Smooth muscle cell (in vitro differentiated cells): ENCODE data around the gene NKX6-2. TPM values are rescaled to one million over a fixed set of nuclear protein-coding genes. Genes with fewer than 3 reads are reported as not detected.

Experiments used
- DNase-seq: peaks from one replicate; lab custom pipeline; 2025; ENCODE audit not compliant: unreplicated experiment; lab: John Stamatoyannopoulos, UW
- H2AFZ ChIP-seq: fragments of 200-600 bp; sonication (generic); 2 replicates; pipeline ENCODE4 v1.6.0; 2016; ENCODE audit warnings: antibody characterized with exemption, low read depth, mild to moderate bottlenecking
- H3F3A ChIP-seq: fragments of 200-600 bp; sonication (generic); 2 replicates; pipeline ENCODE4 v1.6.0; 2017; ENCODE audit warnings: antibody characterized with exemption, low read depth
- H3K27ac ChIP-seq: fragments of 200-600 bp; sonication (generic); 2 replicates; pipeline ENCODE4 v1.5.1; 2016; ENCODE audit warnings: low read depth, mild to moderate bottlenecking
- H3K27me3 ChIP-seq: fragments of 200-600 bp; sonication (generic); 2 replicates; pipeline ENCODE4 v1.6.1; 2016; ENCODE audit warnings: low read depth, mild to moderate bottlenecking
- H3K36me3 ChIP-seq: fragments of 200-600 bp; sonication (generic); 2 replicates; pipeline ENCODE4 v1.5.1; 2016; ENCODE audit warnings: low read depth
- H3K4me1 ChIP-seq: fragments of 200-600 bp; sonication (generic); 2 replicates; pipeline ENCODE4 v1.5.1; 2016; ENCODE audit warnings: low read depth
- H3K4me2 ChIP-seq: fragments of 200-600 bp; sonication (generic); 2 replicates; pipeline ENCODE4 v1.6.0; 2016; ENCODE audit warnings: mild to moderate bottlenecking
- H3K4me3 ChIP-seq: fragments of 200-600 bp; sonication (generic); 2 replicates; pipeline ENCODE4 v1.5.1; 2016; ENCODE audit warnings: mild to moderate bottlenecking
- H3K79me2 ChIP-seq: fragments of 200-600 bp; sonication (generic); 2 replicates; pipeline ENCODE4 v1.6.0; 2016; ENCODE audit warnings: low read depth, mild to moderate bottlenecking
- H3K9ac ChIP-seq: fragments of 200-600 bp; sonication (generic); 2 replicates; pipeline ENCODE4 v1.6.0; 2016; ENCODE audit warnings: low read depth
- H3K9me3 ChIP-seq: fragments of 200-600 bp; sonication (generic); replicated peaks from 2 replicates; pipeline ENCODE4 v1.5.1; 2016; ENCODE audit warnings: low read depth
- H4K20me1 ChIP-seq: fragments of 200-600 bp; sonication (generic); 2 replicates; pipeline ENCODE4 v1.6.0; 2016; ENCODE audit warnings: low read depth
- WGBS: methylation state at CpG from one replicate; pipeline ENCODE4 v1.1.7; 2016; ENCODE audit warnings: low lambda C conversion rate; 5-methylcytosine and 5-hydroxymethylcytosine counted together
- polyA plus RNA-seq: library from polyadenylated mRNA; unstranded; fragments of >200 nt; fragmentation: Nextera tagmentation; extraction: Ambion mirVana; gene quantifications from 2 replicates; pipeline ENCODE4 v1.2.1, GENCODE V29; 2016
- total RNA-seq: library from RNA; depleted of rRNA; stranded (reverse); fragments of >200 nt; gene quantifications from 2 replicates; pipeline ENCODE4 v1.2.3, GENCODE V29; 2014
- TF ChIP-seq, protein P1 (sequence below): fragments of 200-600 bp; sonication (generic); IDR thresholded peaks from 2 replicates; pipeline ENCODE4 v1.5.1; 2017; ENCODE audit warnings: borderline replicate concordance, mild to moderate bottlenecking, antibody characterized with exemption; ENCODE audit not compliant: insufficient read depth, poor library complexity, severe bottlenecking

The NKX6-2 gene
- total and polyA plus RNA-seq, 2 experiments from 2014 or later = 12.7 TPM; not detected in 1

DNA sequence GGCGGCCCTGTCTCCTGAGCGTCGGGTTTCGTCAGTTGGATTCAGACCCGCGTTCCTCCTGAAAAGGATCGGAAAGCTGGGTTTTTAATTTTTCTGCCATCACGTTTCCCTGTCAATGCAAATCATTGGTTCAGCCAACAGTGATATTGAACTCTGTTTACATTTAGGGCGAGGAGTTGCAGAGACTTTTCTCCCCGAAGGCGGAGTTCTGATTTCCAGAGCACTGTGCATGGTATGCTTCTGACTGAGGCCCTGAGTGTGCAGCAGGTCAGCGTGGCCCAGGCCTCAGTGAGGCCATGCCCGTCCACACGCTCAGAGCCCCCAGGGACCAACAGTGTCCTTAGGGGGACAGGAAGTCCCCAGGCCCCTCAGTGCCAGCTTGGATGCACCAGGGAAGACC is 27.1 kb downstream of the NKX6-2 start:
- Histone ChIP-seq H3K79me2 (no peaks in the 10 kb centered on the region), H3K27ac (no peak overlapping the region), H3K9me3 (no peaks in the 10 kb centered on the region), H3K4me3 (no peak overlapping the region), H3K4me1 (no peaks in the 10 kb centered on the region), H3K36me3 (no peaks in the 10 kb centered on the region), H3K9ac (no peak overlapping the region), H2AFZ (no peak overlapping the region), H3F3A (no peaks in the 10 kb centered on the region), H3K4me2 (no peak overlapping the region), H3K27me3 (no peaks in the 10 kb centered on the region), H4K20me1 (peaks cover 3% of the 10 kb centered on the region)
- TF ChIP-seq, protein P1, sequence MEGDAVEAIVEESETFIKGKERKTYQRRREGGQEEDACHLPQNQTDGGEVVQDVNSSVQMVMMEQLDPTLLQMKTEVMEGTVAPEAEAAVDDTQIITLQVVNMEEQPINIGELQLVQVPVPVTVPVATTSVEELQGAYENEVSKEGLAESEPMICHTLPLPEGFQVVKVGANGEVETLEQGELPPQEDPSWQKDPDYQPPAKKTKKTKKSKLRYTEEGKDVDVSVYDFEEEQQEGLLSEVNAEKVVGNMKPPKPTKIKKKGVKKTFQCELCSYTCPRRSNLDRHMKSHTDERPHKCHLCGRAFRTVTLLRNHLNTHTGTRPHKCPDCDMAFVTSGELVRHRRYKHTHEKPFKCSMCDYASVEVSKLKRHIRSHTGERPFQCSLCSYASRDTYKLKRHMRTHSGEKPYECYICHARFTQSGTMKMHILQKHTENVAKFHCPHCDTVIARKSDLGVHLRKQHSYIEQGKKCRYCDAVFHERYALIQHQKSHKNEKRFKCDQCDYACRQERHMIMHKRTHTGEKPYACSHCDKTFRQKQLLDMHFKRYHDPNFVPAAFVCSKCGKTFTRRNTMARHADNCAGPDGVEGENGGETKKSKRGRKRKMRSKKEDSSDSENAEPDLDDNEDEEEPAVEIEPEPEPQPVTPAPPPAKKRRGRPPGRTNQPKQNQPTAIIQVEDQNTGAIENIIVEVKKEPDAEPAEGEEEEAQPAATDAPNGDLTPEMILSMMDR = no peak
- 98% methylated on average over 14 of the region's 14 CpGs for WGBS
- DNase-seq = no peak

- Histone ChIP-seq H4K20me1 (no peaks in the 10 kb centered on the region), H3K27ac (no peak overlapping the region), H3K9ac (no peak overlapping the region), H3K79me2 (no peaks in the 10 kb centered on the region), H3K9me3 (no peaks in the 10 kb centered on the region), H3K4me1 (no peaks in the 10 kb centered on the region), H3F3A (no peaks in the 10 kb centered on the region), H3K27me3 (no peaks in the 10 kb centered on the region), H2AFZ (no peak overlapping the region), H3K36me3 (no peaks in the 10 kb centered on the region), H3K4me2 (no peak overlapping the region), H3K4me3 (no peak overlapping the region)
- TF ChIP-seq, protein P1 = no peak
- over 99% methylated on average over 27 of the region's 27 CpGs for WGBS
- no peak for DNase-seq
Observed at GRCh38 chr10:132757171-132757570, 28.8 kb downstream of the NKX6-2 start.

DNA sequence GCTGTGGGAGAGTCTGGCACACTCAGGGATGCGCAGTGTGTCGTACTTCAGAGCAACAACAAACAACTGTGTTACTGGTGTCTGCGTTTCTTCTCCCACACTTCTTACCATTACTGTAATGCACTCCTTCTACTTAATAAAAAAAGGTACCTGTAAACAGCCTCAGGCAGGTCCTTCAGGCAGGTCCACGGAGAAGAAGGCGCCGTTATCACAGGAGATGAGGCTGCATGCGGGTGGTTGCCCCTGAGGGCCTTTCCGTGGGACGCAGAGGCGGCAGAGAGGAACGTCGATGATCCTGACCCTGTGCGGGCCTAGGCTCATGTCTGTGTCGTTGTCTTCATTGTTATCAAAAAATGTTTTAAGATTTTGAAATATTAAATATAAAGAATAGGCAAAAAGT is 29.4 kb downstream of the NKX6-2 start:
- 97% methylated on average over 14 of the region's 14 CpGs for whole genome bisulfite sequencing

More for the DNA sequence above, 29.4 kb downstream of the NKX6-2 start:
- Histone ChIP-seq H3K4me1 (no peaks in the 10 kb centered on the region), H3K9ac (no peak overlapping the region), H3K9me3 (no peaks in the 10 kb centered on the region), H4K20me1 (no peaks in the 10 kb centered on the region), H3K27me3 (no peaks in the 10 kb centered on the region), H3F3A (no peaks in the 10 kb centered on the region), H3K36me3 (no peaks in the 10 kb centered on the region), H3K4me3 (no peak overlapping the region), H2AFZ (no peak overlapping the region), H3K79me2 (no peaks in the 10 kb centered on the region), H3K4me2 (no peak overlapping the region), H3K27ac (no peak overlapping the region)
- TF ChIP-seq, protein P1 = no peak
- DNase-seq = no peak
